ENCODE data around the gene CPNE2.

DNA sequence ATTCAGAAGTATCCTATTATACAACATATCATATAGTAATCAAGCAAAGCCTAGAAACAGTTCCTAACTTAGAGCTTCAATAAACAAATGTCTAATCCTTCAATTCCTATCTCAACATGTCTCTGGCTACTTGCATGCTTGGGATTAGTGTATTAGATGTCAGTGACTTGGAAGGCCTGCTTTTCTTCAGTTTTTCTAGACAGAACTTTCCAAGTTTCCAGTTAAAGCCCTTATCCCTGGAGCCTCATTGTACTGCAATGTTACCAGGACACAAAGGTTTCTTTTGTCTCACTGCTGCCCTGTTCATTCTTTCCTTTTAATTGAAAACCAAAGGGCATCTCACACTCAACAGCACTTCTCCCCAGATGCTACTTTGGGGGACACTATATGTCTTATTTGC, 76.9 kb downstream of the CPNE2 start:
- TF ChIP-seq, protein P1, sequence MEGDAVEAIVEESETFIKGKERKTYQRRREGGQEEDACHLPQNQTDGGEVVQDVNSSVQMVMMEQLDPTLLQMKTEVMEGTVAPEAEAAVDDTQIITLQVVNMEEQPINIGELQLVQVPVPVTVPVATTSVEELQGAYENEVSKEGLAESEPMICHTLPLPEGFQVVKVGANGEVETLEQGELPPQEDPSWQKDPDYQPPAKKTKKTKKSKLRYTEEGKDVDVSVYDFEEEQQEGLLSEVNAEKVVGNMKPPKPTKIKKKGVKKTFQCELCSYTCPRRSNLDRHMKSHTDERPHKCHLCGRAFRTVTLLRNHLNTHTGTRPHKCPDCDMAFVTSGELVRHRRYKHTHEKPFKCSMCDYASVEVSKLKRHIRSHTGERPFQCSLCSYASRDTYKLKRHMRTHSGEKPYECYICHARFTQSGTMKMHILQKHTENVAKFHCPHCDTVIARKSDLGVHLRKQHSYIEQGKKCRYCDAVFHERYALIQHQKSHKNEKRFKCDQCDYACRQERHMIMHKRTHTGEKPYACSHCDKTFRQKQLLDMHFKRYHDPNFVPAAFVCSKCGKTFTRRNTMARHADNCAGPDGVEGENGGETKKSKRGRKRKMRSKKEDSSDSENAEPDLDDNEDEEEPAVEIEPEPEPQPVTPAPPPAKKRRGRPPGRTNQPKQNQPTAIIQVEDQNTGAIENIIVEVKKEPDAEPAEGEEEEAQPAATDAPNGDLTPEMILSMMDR (IDR thresholded peaks at IDR 0.05), result no peak
- TF ChIP-seq POLR2A (IDR thresholded peaks at IDR 0.05), result no peak

Data from lower leg skin (tissue), 3 donors.